DMS 273 treated with DMSO at 0.1 percent for 48 hours (cell line): ENCODE results near the gene AGAP1.

Experiments
- DNase-seq: peaks from one replicate; lab custom pipeline; 2025; lab: John Stamatoyannopoulos, UW

The AGAP1 gene

GRCh38 chr2:236163471-236164200 is 669.8 kb downstream of the AGAP1 start:
- DNase-seq: no peak

GRCh38 chr2:236164201-236164924 is 670.5 kb downstream of the AGAP1 start:
- DNase-seq: no peak

- DNase-seq: no peak
Measured at GRCh38 chr2:236164925-236165841, 671.3 kb downstream of the AGAP1 start.

- DNase-seq: no peak
Measured at GRCh38 chr2:236165842-236166795, 672.3 kb downstream of the AGAP1 start.

GRCh38 chr2:236166796-236167296 is 673.0 kb downstream of the AGAP1 start:
- DNase-seq: no peak

- DNase-seq: no peak
Measured at GRCh38 chr2:236167297-236168109, 673.7 kb downstream of the AGAP1 start.

GRCh38 chr2:236168110-236169080 is 674.6 kb downstream of the AGAP1 start, which contains the start of gene GBX2:
Gene GBX2, minus strand, starts transcription at chr2:236168386. Its CDS starts 415 bp downstream, at chr2:236167971.
- DNase-seq: peak; percentile 74

GRCh38 chr2:236169151-236169721 is 675.4 kb downstream of the AGAP1 start:
- no peak for DNase-seq

GRCh38 chr2:236169741-236170589 is 676.1 kb downstream of the AGAP1 start:
- no peak for DNase-seq

- no peak for DNase-seq
Measured at GRCh38 chr2:236170590-236171165, 676.8 kb downstream of the AGAP1 start.

- peak; percentile 46 for DNase-seq
Measured at GRCh38 chr2:236171181-236171679, 677.4 kb downstream of the AGAP1 start.

- DNase-seq: no peak
Measured at GRCh38 chr2:236171680-236172254, 677.9 kb downstream of the AGAP1 start.

GRCh38 chr2:236172255-236173035 is 678.6 kb downstream of the AGAP1 start:
- no peak for DNase-seq

- DNase-seq: no peak
Measured at GRCh38 chr2:236173036-236173728, 679.3 kb downstream of the AGAP1 start.
